NCI-H2171 (cell line): ENCODE measurements around the gene TRIM13.
A peak's percentile ranks its signal among the peaks of the same experiment; 100 is the strongest.
"Not testable (repeated sequence)": the region's sequence is repeated elsewhere in the genome, so short reads cannot be mapped to it uniquely, and the experiment has no call there.

Experiments used
- DNase-seq: peaks from one replicate; lab custom pipeline; 2025; lab: John Stamatoyannopoulos, UW

Gene TRIM13, protein sequence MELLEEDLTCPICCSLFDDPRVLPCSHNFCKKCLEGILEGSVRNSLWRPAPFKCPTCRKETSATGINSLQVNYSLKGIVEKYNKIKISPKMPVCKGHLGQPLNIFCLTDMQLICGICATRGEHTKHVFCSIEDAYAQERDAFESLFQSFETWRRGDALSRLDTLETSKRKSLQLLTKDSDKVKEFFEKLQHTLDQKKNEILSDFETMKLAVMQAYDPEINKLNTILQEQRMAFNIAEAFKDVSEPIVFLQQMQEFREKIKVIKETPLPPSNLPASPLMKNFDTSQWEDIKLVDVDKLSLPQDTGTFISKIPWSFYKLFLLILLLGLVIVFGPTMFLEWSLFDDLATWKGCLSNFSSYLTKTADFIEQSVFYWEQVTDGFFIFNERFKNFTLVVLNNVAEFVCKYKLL

DNA sequence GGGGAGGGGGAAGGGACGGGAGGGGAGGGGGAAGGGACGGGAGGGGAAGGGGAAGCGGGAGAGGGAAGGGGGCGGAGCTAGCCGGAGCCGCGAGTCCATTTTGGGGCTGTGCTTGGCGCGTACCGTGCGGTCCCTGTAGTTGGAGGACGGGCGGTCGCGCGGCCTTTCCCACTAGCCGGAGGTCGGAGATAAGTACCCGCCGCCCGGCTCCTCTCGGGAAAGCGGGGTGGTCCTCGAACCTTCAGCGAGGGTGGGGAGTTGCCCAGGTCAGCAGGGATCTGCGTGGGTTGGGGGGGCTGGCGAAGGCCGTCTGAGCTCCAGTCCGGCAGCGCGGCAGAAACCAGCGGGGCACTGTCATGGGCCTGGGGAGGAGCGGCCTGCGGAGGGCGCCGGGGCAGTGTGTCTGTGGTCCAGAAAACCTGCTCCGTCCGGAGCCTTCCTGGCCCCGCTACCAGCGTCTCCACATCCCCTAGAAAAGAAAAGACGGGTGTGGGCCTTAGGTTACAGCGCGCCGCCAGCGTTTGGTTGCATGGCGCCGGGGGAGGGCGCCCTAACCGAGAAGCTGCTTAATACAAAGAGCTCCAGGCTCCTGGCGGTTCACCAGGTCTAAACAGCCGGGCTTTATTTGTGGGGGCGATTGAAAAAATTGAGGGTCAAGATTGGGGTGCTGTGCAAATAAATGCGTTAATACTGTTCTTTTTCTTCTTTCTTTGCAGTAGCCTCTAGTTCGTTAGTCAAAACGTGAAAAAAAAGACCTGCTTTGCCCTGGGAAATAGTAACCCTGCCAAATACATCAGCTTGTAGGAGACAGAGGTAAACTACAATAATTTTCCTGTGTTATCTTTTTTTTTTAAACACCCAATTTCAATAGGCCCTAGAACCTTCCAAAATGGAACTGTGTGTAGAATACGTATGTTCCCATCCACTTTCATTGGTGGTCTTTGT is at the start of gene TRIM13:
TRIM13 (plus strand) TSS at position 92 of the 945 bp plus-strand sequence. CDS start 14,899 bp downstream, outside the sequence.
- peak; percentile 95 for DNase-seq

DNA sequence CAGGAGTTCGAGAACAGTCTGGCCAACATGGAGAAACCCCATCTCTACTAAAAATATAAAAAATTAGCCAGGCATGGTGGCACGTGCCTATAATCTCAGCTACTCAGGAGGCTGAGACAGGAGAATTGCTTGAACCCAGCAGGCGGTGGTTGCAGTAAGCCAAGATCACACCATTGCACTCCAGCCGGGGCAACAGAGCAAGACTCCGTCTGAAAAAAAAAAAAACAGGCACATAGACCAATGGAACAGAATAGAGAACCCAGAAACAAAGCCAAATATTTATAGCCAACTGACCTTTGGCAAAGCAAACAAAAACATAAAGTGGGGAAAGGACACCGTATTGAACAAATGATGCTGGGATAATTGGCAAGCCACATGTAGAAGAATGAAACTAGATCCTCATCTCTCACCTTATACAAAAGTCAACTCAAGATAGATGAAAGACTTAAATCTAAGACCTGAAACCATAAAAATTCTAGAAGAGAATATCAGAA is 48.0 kb upstream of the TRIM13 start:
- DNase-seq, result not testable (repeated sequence)

- no peak for DNase-seq
These were observed 44.9 kb upstream of the TRIM13 start for GRCh38 chr13:49951754-49952535.

DNA sequence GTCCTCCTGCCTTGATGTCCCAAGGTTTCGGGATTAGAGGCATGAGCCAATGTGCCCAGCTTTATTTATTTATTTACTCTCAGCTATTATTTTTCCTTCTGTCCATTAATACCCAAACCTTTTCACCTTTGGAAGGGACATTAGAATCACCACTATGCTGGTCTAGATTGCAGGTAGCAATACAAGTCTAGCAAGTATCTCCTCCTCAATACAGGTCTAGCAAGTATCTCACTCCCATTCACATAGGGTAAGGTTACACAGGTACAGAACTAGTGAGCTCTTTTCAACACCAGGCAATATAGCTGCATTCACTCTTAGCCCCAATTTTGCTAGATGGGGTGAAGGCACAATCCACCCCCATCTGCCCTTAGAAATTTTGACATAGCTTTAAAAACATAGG is 43.3 kb upstream of the TRIM13 start:
- no peak for DNase-seq

- DNase-seq, result no peak
These were observed 42.0 kb upstream of the TRIM13 start for GRCh38 chr13:49954674-49955455.

DNA sequence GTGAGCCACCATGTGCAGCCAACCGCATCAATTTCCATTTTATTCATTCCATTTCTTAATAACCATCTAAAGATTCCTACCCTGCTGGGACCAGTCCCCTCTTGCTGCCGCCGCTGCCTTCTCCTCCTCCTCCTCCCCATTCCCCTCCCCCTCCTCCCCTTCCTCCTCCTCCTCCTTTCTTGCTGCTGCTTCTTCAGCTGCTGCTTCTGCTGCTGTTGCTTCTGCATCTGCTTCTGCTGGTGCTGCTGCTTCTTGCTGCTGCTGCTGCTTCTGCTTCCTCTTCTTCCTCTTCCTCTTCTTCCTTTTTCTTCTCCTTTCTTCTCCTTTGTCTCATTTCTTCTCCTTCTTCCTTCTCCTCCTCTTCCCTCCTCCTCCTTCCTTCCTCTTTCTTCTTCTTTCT is 40.7 kb upstream of the TRIM13 start:
- no peak for DNase-seq

DNA sequence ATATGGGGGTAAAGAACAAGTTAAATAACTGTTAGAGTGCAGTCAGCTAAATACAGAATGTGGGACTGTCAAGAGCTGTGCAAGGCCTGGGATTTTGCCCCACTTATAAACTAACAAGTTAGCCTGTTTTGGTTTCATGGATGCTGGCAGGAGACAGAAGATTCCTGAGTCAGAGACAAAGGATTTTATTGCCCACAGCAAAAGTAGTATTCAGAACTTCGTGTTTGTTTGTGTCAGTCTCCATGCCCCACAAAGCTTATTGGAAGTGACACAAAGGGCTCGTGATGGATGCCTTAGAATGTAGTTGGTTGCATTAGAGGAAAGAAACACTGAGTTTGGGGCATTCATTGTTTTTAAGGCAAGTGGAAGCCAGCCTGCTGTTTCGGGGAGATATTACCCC is 38.5 kb upstream of the TRIM13 start:
- DNase-seq, result no peak

DNA sequence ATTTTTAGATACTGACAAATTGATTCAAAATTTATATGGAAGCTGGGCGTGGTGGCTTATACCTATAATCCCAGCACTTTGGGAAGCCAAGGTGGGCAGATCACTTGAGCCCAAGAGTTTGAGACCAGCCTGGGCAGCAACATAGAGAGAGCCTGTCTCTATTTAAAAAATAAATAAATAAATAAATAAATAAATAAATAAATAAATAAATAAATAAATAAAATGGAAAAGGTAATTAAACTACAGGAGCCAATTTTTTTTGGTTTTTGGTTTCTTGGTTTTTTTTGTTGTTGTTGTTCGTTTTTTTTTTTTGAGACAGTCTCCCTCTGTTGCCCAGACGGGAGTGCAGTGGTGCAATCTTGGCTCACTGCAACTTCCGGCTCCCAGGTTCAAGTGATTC is 29.4 kb upstream of the TRIM13 start:
- DNase-seq, result no peak

DNA sequence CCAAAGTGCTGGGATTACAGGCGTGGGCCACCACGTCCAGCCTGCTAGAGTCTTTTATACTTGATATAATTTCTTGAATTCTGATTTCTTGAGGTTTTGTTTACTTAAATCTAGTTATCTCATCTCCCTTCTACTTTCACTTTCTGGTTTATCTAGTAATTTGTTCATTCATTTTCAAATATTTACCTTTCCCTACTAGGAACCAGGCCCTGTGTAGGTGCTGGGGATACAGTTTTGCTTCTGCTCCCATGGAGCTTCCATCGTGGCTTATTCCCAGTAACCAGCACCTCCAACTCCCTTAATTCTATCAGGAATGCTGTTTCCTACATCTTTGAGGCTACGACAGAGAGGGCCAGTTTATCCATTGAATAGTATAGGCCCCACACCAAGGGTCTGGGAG is 24.1 kb upstream of the TRIM13 start:
- DNase-seq, result no peak

DNA sequence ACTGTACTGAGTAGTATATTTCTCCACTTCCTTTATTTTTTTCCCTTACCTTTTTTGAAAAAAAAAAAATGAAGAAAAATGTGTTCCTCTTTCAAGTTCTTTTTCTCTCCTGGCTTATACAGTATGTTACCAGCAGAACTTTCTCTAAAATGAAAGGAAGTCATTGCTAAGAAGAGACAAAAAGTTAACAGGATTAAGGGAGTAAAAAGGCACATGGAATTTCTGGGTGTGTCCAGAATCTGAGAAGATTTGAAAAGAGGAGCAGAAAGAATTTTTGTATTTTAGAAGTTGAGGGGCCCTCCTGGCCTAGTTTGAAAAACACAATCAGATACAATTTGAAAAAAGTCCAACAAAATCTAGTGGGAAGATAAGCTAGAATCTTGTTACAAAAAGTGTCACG is 21.0 kb upstream of the TRIM13 start:
- DNase-seq, result no peak

GRCh38 chr13:49976314-49977258 is 20.3 kb upstream of the TRIM13 start:
- DNase-seq, result peak; percentile 59

- no peak for DNase-seq
These were observed 18.9 kb upstream of the TRIM13 start for GRCh38 chr13:49977992-49978391.

GRCh38 chr13:49980266-49980665 is 16.6 kb upstream of the TRIM13 start:
- DNase-seq, result no peak

DNA sequence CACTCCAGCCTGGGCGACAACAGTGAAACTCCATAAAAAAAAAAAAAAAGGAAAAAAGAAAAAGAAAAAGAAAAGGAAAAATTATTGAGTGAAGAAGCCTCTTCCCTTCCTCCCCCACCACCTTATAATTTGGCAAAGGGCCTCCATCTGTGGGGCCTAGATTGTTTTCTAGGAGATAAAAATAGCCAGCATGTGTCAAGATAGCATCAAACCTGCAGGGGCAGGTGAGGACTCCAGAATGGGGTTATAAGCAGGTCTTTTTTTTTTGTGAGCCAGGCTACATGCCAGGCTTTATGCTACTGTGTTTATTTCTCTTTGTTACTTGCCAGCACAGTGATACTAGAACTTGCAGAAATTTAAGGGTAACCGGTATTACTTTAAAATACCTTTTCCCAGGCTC is 11.7 kb upstream of the TRIM13 start:
- peak; percentile 49 for DNase-seq

GRCh38 chr13:49986471-49986870 is 10.4 kb upstream of the TRIM13 start:
- no peak for DNase-seq

DNA sequence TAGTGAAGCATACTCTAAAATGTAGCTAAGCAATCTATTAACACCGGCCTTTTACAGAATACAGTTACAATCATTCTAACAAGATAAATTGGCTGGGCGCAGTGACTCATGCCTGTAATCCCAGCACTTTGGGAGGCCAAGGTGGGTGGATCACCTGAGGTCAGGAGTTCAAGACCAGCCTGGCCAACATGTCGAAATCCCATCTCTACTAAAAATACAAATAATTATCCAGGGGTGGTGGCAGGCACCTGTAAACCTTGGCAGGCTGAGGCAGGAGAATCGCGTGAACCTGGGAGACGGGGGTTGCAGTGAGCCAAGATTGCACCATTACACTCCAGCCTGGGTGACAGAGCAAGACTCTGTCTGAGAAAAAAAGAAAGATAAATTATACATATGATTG is 6.2 kb upstream of the TRIM13 start:
- not testable (repeated sequence) for DNase-seq

DNA sequence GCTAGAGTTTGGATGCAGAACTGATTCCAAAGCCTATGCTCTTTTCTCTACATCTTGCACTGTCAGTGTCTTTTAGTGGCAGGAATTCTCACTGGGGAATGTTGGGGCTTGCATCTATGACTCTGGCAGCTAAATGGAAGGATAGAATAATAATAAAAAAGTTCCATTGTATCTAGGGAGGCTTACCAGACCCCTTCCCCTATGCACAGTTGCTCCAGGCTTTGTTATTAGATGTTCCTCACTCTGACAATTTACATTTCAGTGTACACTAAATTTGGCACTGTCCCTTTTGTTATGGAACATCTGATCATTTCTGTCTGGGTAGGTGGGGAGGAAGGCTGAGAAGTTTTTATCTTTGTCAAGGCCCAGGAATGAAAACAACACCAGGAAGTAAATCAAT is 3.7 kb upstream of the TRIM13 start:
- no peak for DNase-seq

- no peak for DNase-seq
These were observed 3.2 kb upstream of the TRIM13 start for GRCh38 chr13:49993666-49994065.

DNA sequence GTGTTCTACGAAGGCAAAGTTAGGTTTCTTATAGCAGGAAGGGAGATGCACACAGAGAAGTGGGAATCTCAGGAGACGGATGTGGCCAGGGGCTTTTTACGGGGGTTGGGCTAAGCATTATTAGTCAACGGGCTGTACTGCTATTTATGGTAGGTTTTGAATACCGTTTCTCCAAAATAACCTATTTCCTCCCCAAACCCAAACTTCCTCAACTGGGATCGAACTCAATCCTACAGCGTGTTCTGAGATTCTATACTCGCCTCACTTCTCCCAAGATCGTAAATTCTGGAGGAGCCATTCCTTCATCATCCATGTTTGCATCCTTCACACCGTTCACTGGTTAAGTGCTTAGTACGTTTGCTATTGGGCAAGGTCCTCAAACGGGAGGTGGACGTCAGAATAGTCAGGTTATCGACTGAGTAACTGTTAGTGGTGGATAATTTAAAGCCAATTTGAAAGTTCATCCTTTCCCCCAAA is 1.2 kb upstream of the TRIM13 start:
- DNase-seq, result no peak
